OCI-LY7 (cell line): Measurements from ENCODE around the gene POU2AF3.

Experiments used
- EZH2phosphoT487 ChIP-seq: fragments of 200-600 bp; sonication (generic); IDR thresholded peaks from 2 replicates; pipeline ENCODE4 v1.6.1; 2018; ENCODE audit warnings: low read depth, borderline replicate concordance, mild to moderate bottlenecking, mixed run types, antibody characterized with exemption, low read length, moderate library complexity, mixed read lengths
- TF ChIP-seq, protein P1 (sequence below): fragments of 200-600 bp; sonication (generic); conservative IDR thresholded peaks from 2 replicates; pipeline ENCODE4 v1.5.1; 2014; ENCODE audit warnings: mild to moderate bottlenecking, antibody characterized with exemption, low read length, moderate library complexity, mixed read lengths

DNA sequence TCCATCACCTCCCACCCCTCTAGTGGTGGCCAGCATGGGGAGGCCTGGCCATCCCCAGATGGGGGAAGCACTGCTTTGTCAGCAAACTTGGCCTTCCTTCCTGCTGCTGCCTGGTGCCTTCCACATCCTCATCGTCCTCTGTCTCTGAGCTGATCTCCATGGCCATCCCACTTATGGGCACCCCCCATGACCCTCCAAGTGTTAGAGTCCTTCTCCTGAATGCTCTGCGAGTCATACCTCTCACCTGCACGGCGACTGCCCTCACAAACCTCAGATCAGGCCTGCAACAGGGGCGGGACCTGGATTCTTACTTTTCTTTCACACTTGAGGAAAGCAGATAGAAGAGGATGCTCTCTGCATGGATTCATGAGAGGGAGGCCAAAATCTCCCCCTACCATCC is 56.8 kb downstream of the POU2AF3 start:
- no peak for TF ChIP-seq EZH2phosphoT487
- TF ChIP-seq, protein P1, sequence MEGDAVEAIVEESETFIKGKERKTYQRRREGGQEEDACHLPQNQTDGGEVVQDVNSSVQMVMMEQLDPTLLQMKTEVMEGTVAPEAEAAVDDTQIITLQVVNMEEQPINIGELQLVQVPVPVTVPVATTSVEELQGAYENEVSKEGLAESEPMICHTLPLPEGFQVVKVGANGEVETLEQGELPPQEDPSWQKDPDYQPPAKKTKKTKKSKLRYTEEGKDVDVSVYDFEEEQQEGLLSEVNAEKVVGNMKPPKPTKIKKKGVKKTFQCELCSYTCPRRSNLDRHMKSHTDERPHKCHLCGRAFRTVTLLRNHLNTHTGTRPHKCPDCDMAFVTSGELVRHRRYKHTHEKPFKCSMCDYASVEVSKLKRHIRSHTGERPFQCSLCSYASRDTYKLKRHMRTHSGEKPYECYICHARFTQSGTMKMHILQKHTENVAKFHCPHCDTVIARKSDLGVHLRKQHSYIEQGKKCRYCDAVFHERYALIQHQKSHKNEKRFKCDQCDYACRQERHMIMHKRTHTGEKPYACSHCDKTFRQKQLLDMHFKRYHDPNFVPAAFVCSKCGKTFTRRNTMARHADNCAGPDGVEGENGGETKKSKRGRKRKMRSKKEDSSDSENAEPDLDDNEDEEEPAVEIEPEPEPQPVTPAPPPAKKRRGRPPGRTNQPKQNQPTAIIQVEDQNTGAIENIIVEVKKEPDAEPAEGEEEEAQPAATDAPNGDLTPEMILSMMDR: no peak
